ENCODE measurements around the gene WEE1.
A peak's percentile ranks its signal among the peaks of the same experiment; 100 is the strongest.
"Not testable (repeated sequence)": the region's sequence is repeated elsewhere in the genome, so short reads cannot be mapped to it uniquely, and the experiment has no call there.

The WEE1 gene

DNA sequence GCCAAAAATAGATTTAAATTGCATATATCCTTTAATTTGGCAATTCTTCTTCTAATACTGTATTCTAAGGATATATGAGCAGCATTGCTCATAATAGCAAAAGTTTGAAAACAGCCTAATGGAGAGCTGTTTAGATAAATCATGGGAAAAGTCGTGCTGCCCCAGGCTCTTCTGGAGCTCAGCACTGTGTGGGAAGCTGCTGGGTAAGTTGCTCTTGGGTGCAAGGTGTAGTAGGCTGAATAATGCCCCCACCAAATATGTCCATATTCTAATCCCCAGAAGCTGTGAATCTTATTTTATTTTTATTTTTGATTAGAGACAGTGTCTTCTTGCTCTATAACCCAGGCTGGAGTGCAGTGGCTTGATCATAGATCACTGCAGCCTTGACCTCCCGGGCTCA is 34.9 kb upstream of the WEE1 start:
- DNase-seq (ENCODE audit: low read depth), result no peak
- TF ChIP-seq, protein P1, sequence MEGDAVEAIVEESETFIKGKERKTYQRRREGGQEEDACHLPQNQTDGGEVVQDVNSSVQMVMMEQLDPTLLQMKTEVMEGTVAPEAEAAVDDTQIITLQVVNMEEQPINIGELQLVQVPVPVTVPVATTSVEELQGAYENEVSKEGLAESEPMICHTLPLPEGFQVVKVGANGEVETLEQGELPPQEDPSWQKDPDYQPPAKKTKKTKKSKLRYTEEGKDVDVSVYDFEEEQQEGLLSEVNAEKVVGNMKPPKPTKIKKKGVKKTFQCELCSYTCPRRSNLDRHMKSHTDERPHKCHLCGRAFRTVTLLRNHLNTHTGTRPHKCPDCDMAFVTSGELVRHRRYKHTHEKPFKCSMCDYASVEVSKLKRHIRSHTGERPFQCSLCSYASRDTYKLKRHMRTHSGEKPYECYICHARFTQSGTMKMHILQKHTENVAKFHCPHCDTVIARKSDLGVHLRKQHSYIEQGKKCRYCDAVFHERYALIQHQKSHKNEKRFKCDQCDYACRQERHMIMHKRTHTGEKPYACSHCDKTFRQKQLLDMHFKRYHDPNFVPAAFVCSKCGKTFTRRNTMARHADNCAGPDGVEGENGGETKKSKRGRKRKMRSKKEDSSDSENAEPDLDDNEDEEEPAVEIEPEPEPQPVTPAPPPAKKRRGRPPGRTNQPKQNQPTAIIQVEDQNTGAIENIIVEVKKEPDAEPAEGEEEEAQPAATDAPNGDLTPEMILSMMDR (conservative IDR thresholded peaks at IDR 0.05; ENCODE audit: low read depth, low read length), result no peak
- H3K4me3 ChIP-seq (ENCODE audit: low read length), result no peak overlapping the region

DNA sequence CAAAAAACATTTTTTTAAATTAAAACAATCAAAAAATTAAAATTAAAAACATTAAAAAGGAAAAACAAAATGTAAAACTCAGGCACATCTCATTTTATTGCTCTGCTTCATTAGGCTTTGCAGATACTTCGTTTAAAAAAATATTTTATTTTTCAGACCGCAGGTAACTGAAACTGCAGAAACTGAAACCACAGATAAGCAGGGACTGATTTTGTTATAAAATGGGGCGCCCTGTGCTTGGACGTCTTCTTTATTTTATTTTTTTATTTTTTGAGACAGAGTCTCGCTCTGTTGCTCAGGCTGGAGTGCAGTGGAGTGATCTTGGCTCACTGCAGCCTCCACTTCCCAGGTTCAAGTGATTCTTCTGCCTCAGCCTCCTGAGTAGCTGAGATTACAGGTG is 24.3 kb upstream of the WEE1 start:
- DNase-seq (ENCODE audit: low read depth); H3K4me3 ChIP-seq (ENCODE audit: low read length): not testable (repeated sequence)

DNA sequence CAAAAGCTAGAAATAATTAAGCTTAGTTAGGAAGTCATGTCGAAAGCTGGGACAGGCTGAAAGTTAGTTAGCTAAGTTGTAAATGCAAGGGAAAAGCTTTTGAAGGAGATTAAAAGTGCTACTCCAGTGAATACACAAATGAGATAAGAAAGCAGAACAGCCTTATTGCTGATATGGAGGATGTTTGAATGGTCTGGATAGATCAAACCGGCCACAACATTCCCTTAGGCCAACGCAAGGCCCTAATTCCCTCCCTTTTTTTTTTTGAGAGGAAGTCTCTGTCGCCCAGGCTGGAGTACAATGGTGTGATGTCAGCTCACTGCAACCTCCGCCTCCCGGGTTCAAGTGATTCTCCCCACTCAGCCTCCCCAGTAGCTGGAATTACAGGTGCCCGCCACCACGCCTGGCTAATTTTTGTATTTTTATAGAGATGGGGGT is 23.3 kb upstream of the WEE1 start:
- no peak for DNase-seq (ENCODE audit: low read depth)
- TF ChIP-seq, protein P1 (conservative IDR thresholded peaks at IDR 0.05; ENCODE audit: low read depth, low read length), result no peak
- H3K4me3 ChIP-seq (ENCODE audit: low read length), result no peak overlapping the region

DNA sequence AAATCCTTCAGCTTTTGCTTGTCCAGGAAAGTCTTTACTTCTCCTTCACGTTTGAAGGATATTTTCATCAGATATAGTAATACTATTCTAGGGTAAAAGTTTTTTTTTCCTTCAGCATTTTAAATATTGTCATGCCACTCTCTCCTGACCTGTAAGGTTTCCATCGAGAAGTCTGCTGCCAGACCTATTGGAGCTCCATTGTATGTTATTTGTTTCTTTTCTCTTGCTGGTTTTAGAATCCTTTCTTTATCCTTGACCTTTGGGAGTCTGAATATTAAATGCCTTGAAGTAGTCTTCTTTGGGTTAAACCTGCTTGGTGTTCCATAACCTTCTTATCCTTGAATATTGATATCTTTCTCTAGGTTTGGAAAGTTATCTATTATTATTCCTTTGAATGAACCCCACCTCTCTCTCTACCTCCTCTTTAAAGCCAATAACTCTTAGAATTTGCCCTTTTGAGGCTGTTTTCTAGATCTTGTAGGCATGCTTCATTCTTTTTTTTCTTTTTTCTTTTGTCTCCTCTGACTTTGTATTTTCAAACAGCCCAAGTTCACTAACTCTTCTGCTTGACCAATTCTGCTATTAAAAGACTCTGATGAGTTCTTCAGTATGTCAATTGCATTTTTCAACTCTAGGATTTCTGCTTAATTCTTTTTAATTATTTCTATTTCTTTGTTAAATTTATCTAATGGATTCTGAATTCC is 12.0 kb upstream of the WEE1 start:
- DNase-seq (ENCODE audit: low read depth), result no peak
- TF ChIP-seq, protein P1 (conservative IDR thresholded peaks at IDR 0.05; ENCODE audit: low read depth, low read length), result no peak
- H3K4me3 ChIP-seq (ENCODE audit: low read length), result no peak overlapping the region

DNA sequence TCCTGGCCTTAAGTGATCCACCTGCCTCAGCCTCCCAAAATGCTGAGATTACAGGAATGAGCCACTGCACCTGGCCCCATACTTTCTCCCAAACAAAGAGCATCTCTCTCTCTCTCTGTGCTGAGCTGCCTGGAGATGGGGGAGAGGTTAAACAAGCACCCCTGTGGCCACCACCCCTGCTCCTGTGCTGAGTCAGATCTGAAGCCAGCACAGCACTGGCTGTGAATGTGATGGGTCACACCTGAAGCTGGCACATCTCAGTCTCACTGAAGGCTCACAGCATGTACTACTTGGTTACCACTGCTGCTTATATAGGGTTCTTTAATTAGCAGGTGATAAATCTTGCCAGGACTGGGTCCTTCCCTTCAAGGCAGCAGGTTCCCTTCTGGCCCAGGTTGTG is 10.8 kb upstream of the WEE1 start:
- no peak overlapping the region for H3K4me3 ChIP-seq (ENCODE audit: low read length)
- no peak for DNase-seq (ENCODE audit: low read depth)
- TF ChIP-seq, protein P1 (conservative IDR thresholded peaks at IDR 0.05; ENCODE audit: low read depth, low read length), result no peak

DNA sequence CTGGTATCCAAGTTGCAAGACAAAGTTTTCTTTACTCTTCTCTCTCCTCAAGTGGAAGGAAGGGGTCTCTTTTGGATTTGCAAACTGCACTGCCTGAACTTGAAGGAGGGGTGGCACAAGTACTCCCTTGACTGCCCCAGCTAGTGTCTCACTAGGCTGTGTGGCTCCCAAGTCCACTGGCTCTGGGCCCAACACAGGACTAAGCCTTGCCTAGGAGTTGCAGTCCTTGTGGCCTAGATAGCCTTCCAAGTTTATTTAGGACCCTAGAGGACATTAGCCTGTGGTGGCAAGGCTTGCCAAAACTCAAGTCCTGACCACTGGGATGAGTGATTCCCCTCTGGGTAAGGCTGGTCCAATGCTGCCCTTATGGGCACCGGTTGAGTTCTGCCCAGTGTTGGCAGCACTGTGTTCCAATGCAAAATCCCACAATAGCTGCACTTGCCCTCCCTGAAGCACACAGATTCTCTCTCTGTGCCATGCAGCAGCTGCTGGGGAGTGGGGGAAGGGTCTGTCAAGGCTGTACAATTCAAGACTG is 10.2 kb upstream of the WEE1 start:
- DNase-seq (ENCODE audit: low read depth), result no peak
- TF ChIP-seq, protein P1 (conservative IDR thresholded peaks at IDR 0.05; ENCODE audit: low read depth, low read length), result no peak

DNA sequence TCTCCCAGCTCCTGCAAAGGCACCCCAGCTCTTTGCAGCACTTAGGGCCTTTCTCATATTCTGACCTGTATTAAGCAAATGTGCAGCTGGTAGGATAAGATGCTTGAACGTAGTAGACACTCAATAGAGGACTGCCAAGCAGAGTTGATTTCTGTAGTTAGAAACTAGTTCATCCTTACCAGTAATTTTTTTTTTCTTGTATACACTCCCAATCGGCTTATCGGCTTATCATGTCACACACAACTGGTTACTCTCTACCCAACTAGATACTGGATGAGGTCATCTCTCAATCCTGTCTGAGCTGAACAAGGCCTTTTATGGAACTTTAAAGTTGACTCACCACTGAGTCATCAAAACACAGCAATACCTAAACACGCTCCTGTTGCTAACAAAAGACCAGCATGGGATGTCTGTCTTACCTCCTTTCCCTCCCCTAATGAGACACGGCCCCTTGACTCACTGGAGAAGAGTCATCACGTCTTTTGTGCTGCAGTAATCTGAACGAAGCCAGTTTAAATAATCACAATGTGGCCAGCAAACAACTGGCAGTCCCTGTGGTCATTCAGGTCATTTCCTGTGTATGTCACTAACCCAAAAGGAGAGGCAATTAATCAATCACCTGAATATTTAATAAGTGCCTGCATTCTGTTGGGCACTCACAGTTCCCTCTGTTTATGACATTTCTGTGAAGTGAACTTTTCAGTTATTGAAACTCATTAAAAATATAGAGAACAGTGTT is 7.5 kb upstream of the WEE1 start:
- peak; percentile 100 for DNase-seq (ENCODE audit: low read depth)
- H3K4me3 ChIP-seq (ENCODE audit: low read length), result no peak overlapping the region
- TF ChIP-seq, protein P1 (conservative IDR thresholded peaks at IDR 0.05; ENCODE audit: low read depth, low read length), result no peak

More for the DNA sequence above, 10.2 kb upstream of the WEE1 start:
- no peak overlapping the region for H3K4me3 ChIP-seq (ENCODE audit: low read length)
